ENCODE data around the gene WNT2.

WNT2 gene

DNA sequence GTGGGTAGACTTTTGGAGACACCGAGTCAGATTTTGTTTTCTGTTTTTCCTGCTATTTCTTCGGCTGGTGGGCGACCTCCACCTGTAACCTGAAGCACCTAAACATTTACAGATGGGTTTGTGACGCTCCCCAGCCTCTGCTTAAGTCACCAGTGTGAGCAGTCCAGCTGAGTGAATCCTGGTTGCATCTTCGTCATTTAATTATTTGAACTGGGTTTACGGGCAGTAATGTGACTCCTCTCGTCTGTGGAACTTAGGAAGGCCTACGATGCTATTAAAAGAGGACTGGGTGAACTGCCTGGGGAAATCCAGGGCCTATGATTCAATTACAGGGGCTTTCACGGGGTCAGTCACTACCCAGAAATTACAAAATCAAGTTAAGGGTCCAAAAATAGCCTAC is 52.5 kb downstream of the WNT2 start:
- TF ChIP-seq, protein P1, sequence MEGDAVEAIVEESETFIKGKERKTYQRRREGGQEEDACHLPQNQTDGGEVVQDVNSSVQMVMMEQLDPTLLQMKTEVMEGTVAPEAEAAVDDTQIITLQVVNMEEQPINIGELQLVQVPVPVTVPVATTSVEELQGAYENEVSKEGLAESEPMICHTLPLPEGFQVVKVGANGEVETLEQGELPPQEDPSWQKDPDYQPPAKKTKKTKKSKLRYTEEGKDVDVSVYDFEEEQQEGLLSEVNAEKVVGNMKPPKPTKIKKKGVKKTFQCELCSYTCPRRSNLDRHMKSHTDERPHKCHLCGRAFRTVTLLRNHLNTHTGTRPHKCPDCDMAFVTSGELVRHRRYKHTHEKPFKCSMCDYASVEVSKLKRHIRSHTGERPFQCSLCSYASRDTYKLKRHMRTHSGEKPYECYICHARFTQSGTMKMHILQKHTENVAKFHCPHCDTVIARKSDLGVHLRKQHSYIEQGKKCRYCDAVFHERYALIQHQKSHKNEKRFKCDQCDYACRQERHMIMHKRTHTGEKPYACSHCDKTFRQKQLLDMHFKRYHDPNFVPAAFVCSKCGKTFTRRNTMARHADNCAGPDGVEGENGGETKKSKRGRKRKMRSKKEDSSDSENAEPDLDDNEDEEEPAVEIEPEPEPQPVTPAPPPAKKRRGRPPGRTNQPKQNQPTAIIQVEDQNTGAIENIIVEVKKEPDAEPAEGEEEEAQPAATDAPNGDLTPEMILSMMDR (conservative IDR thresholded peaks at IDR 0.05; ENCODE audit: low read depth, low read length), result no peak
- peak; percentile 52 for DNase-seq (ENCODE audit: low read depth)
- no peak overlapping the region for H3K4me3 ChIP-seq (ENCODE audit: low read depth, low read length)

DNA sequence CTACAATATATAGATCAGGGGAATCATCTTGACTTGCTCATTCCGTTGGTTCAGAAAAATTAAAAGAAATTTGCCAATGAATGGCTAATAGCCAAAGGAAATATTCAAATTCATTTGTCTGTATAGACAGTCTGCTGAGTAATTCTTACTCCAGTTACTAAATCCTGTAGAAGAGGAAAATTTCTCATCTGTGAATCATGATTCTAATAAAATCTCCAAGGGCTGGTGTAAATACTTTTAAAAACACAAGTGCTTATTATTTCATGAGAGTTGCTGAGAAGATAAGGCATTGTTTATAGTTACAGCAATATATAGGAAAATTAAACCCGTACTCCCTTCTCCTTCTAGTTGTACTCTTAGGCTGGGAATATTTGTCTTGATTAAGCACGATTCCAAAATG is 53.0 kb downstream of the WNT2 start:
- peak; percentile 79 for DNase-seq (ENCODE audit: low read depth)
- TF ChIP-seq, protein P1 (conservative IDR thresholded peaks at IDR 0.05; ENCODE audit: low read depth, low read length), result no peak
- no peak overlapping the region for H3K4me3 ChIP-seq (ENCODE audit: low read depth, low read length)

DNA sequence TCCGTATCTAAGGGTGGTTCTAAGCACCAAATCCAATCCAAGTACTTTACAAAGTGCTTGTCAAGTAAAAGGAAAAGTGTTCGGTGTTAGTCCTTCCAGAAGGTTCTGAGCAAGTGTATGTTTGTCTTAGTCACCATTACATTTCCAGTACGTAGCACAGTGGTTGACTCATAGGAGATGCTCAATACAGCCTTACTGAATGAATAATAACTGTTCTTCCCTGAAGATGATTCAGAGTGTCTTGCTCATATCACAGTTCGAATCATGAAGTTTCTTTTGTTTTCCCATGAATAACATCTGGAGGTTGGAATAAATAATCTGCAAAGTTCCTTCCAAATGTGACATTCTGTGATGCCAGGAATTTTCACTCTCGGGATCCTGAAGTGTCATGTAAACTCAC is 53.4 kb downstream of the WNT2 start:
- H3K4me3 ChIP-seq (ENCODE audit: low read depth, low read length), result no peak overlapping the region
- DNase-seq (ENCODE audit: low read depth), result peak; percentile 91

DNA sequence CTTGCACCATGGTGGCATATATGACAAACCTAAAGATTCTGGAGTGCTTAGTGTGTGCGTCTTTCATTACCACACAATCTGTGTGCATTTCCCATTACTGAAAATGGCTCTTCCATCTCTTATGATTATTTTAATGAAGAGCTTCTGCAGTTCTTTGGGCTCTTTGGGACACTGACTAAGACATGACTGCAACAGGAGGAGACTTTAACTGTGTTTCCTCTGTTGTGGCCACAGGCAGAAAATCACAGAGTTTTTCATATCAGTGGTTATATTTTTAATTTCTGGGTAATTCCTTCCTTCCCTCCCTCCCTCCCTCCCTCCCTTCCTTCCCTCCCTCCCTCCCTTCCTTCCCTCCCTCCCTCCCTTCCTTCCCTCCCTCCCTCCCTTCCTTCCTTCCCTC is 58.1 kb downstream of the WNT2 start:
- no peak overlapping the region for H3K4me3 ChIP-seq (ENCODE audit: low read depth, low read length)
- DNase-seq (ENCODE audit: low read depth), result no peak
- TF ChIP-seq, protein P1 (conservative IDR thresholded peaks at IDR 0.05; ENCODE audit: low read depth, low read length), result no peak

More for the DNA sequence above, 53.4 kb downstream of the WNT2 start:
- TF ChIP-seq, protein P1 (conservative IDR thresholded peaks at IDR 0.05; ENCODE audit: low read depth, low read length), result no peak

DNA sequence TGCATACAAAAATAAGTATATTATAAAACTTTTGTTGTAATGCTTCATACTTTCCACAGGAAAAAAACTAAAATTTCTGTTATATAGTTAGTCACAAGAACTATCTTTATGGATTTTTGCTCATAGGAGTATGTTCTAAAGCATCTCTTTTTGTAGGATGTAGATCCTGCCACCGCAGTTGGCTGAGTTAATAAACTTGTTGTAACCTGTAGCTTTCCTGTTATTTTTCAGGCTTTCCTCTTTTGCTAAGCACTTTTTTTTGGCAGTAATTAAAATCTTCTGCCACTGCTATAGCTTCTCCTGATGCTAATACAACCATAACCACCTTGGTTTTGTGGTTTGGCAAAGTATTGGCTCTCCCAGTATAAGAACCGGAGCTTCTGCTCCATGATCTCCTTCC is 60.3 kb downstream of the WNT2 start:
- no peak overlapping the region for H3K4me3 ChIP-seq (ENCODE audit: low read depth, low read length)
- TF ChIP-seq, protein P1 (conservative IDR thresholded peaks at IDR 0.05; ENCODE audit: low read depth, low read length), result no peak
- DNase-seq (ENCODE audit: low read depth), result no peak

DNA sequence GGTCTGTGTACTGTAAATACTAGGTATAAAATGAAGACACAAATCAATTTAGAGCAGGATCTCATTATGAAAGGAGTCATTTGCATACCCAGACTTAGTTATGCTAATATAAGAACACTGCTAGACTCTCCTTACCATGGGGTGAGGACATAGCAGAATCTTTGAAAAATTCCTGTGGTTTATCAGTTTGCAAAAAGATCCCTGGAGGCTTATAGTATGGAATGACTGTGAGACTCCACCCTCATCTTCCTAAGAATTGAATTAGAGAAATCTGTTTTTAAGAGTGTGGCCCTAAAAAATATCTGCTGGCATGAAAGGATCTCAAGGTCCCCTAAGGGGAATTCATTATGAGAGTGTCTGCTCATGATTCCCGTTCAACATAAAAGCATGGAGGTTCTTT is 63.2 kb downstream of the WNT2 start:
- TF ChIP-seq, protein P1 (conservative IDR thresholded peaks at IDR 0.05; ENCODE audit: low read depth, low read length), result no peak
- no peak overlapping the region for H3K4me3 ChIP-seq (ENCODE audit: low read depth, low read length)
- peak; percentile 77 for DNase-seq (ENCODE audit: low read depth)

DNA sequence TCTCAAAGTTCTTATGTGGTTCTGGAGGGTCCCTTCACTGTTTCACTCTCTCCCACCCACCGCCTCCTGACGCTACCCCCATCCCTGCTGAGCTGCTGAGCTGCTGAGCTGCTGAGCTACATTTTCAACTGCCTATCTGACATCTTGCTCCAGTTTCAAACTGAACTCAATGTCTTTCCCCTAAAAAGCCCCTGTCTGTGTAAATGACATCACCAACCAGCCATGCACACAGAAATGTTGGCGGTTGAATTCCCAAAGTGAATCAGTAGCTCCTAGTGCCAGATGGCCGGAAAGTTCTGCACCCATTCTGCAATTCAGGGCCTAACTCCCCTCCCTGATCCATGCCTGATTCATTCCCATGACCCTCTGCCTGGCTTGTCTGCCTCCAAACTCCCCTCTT is 71.2 kb downstream of the WNT2 start:
- TF ChIP-seq, protein P1 (conservative IDR thresholded peaks at IDR 0.05; ENCODE audit: low read depth, low read length), result no peak
- no peak overlapping the region for H3K4me3 ChIP-seq (ENCODE audit: low read depth, low read length)
- peak; percentile 37 for DNase-seq (ENCODE audit: low read depth)

Measured in choroid plexus epithelial cell (primary cell).